PC-9 (cell line): ENCODE measurements around the gene GH2. TPM values are rescaled to one million over a fixed set of nuclear protein-coding genes. Genes with fewer than 3 reads are reported as not detected.
A peak's percentile ranks its signal among the peaks of the same experiment; 100 is the strongest.

Experiments
- BruUV-seq: library from RNA; stranded (reverse); fragments of 400-500 nt; replicated peaks from 2 replicates; lab custom pipeline; 2021; lab: Mats Ljungman, UMichigan
- CTCF ChIA-PET: fragments of 300-600 bp; sonication (Branson Sonifier 250); formaldehyde crosslinking; loops from one replicate; lab custom pipeline; 2022; ENCODE audit warnings: antibody characterized with exemption; lab: Charles Lee
- POLR2A ChIA-PET: fragments of 300-600 bp; sonication (Branson Sonifier 250); formaldehyde crosslinking; loops from one replicate; lab custom pipeline; 2022; ENCODE audit warnings: antibody characterized with exemption; ENCODE audit not compliant: unreplicated experiment; lab: Charles Lee
- DNase-seq, 2 experiments: peaks; one replicate each; pipeline versions ENCODE4 v3.0.0 to v3.0.0-alpha.2; 2015 to 2022; ENCODE audit warnings: mixed read lengths in 1 of 2
- H2AFZ ChIP-seq: fragments of 200-600 bp; sonication (generic); 2 replicates; pipeline ENCODE4 v1.8.1; 2017; ENCODE audit warnings: antibody characterized with exemption
- H3F3A ChIP-seq: fragments of 200-600 bp; sonication (generic); 2 replicates; pipeline ENCODE4 v1.8.1; 2017; ENCODE audit warnings: antibody characterized with exemption, mild to moderate bottlenecking, low read depth; ENCODE audit not compliant: insufficient read depth
- H3K27ac ChIP-seq: fragments of 200-600 bp; sonication (generic); 2 replicates; pipeline ENCODE4 v1.6.1; 2016; ENCODE audit warnings: mixed run types
- H3K27me3 ChIP-seq: fragments of 200-600 bp; sonication (generic); 2 replicates; pipeline ENCODE4 v1.6.1; 2016; ENCODE audit warnings: low read depth, mixed run types; ENCODE audit not compliant: insufficient read depth
- H3K36me3 ChIP-seq: fragments of 200-600 bp; sonication (generic); 2 replicates; pipeline ENCODE4 v1.6.1; 2016; ENCODE audit warnings: low read depth, mixed run types
- H3K4me1 ChIP-seq: fragments of 200-600 bp; sonication (generic); replicated peaks from 2 replicates; pipeline ENCODE4 v1.6.1; 2016; ENCODE audit warnings: mixed run types; ENCODE audit not compliant: insufficient read depth
- H3K4me2 ChIP-seq: fragments of 200-600 bp; sonication (generic); 2 replicates; pipeline ENCODE4 v1.6.1; 2017; ENCODE audit warnings: mixed run types
- H3K4me3 ChIP-seq: fragments of 200-600 bp; sonication (generic); 2 replicates; pipeline ENCODE4 v1.6.1; 2016; ENCODE audit warnings: mixed run types
- H3K79me2 ChIP-seq: fragments of 200-600 bp; sonication (generic); 2 replicates; pipeline ENCODE4 v1.6.1; 2017; ENCODE audit warnings: low read depth, mixed run types
- H3K9me2 ChIP-seq: fragments of 200-600 bp; sonication (generic); 2 replicates; pipeline ENCODE4 v1.8.1; 2017; ENCODE audit warnings: mild to moderate bottlenecking; ENCODE audit not compliant: insufficient read depth
- H3K9me3 ChIP-seq: fragments of 200-600 bp; sonication (generic); 2 replicates; pipeline ENCODE4 v1.8.1; 2016; ENCODE audit warnings: low read depth; ENCODE audit not compliant: insufficient read depth
- H4K20me1 ChIP-seq: fragments of 200-600 bp; sonication (generic); 2 replicates; pipeline ENCODE4 v1.8.1; 2017; ENCODE audit not compliant: insufficient read depth
- CTCF ChIP-seq: fragments of 200-600 bp; sonication (generic); conservative IDR thresholded peaks from 2 replicates; pipeline ENCODE4 v1.6.1; 2017; ENCODE audit warnings: mixed run types, antibody characterized with exemption, mild to moderate bottlenecking, moderate library complexity
- EZH2 ChIP-seq: fragments of 200-600 bp; sonication (generic); IDR thresholded peaks from 2 replicates; pipeline ENCODE4 v1.8.0; 2017; ENCODE audit warnings: antibody characterized with exemption, low read depth
- intact Hi-C: fragments of 100-400 bp; cut with micrococcal nuclease; formaldehyde crosslinking; loops from one replicate; pipeline ENCODE4 v1.10.0; 2022; ENCODE audit not compliant: unreplicated experiment
- total RNA-seq: library from RNA; stranded (reverse); gene quantifications from 2 replicates; pipeline ENCODE4 v1.2.3, GENCODE V29; 2021

GH2 gene
- total RNA-seq, 1 experiment from 2014 or later: not detected

DNA sequence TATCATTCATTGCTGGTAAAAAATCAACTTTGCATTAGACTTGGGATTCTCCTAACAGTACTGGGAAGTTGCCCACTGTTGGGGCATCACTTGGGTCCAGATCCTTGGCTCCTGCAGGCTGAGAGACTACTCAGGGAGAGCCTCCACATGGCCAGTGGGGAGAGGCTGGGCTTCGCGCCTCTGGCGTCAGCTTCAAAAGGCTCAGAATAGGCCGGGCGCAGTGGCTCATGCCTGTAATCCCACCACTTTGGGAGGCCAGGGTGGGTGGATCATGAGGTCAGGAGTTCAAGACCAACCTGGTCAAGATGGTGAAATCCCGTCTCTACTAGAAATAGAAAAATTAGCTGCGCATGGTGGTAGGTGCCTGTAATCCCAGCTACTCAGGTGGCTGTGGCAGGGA, 32.7 kb upstream of the GH2 start:
- Histone ChIP-seq H3K4me1 (no peaks in the 10 kb centered on the region), H3K4me2 (no peak overlapping the region), H3K9me3 (no peaks in the 10 kb centered on the region), H3K36me3 (no peaks in the 10 kb centered on the region), H3K9me2 (no peaks in the 10 kb centered on the region), H3K27me3 (peaks cover 23% of the 10 kb centered on the region; the same call in 1 of the 2 replicates), H2AFZ (no peak overlapping the region), H3F3A (no peaks in the 10 kb centered on the region), H3K27ac (no peak overlapping the region), H4K20me1 (no peaks in the 10 kb centered on the region), H3K4me3 (no peak overlapping the region), H3K79me2 (no peaks in the 10 kb centered on the region)
- BruUV-seq: no TSS peak
- ChIA-PET POLR2A (no interaction called here), CTCF (no interaction called here)
- no peak for DNase-seq
- intact Hi-C loops: loop anchor here (10.0 kb wide), 1 partner anchor 500 kb away; no protein-coding TSS in a partner anchor
- TF ChIP-seq EZH2: no peak
- no peak for TF ChIP-seq CTCF

GRCh38 chr17:63911657-63912100, 29.9 kb upstream of the GH2 start:
- ChIA-PET CTCF (interaction anchor here (0.6 to 1.6 kb wide), 5 partner anchors 81 to 402 kb away, joined by 3 to 7 read pairs (median 4); no protein-coding TSS in a partner anchor), POLR2A (no interaction called here)
- Histone ChIP-seq H3K79me2 (no peaks in the 10 kb centered on the region), H3K4me3 (no peak overlapping the region), H3K27ac (no peak overlapping the region), H3F3A (no peaks in the 10 kb centered on the region), H3K4me2 (no peak overlapping the region), H3K4me1 (no peaks in the 10 kb centered on the region), H3K36me3 (no peaks in the 10 kb centered on the region), H3K9me2 (no peaks in the 10 kb centered on the region), H2AFZ (no peak overlapping the region), H3K9me3 (no peaks in the 10 kb centered on the region), H3K27me3 (peaks cover 28% of the 10 kb centered on the region; the same call in 1 of the 2 replicates), H4K20me1 (no peaks in the 10 kb centered on the region)
- TF ChIP-seq EZH2 (no peak), CTCF (peak; percentile 75)
- no TSS peak for BruUV-seq
- intact Hi-C loops: loop anchor here (10.0 kb wide), 1 partner anchor 503 kb away; no protein-coding TSS in a partner anchor
- DNase-seq: peak in 1 of 2 experiments; percentile 52

DNA sequence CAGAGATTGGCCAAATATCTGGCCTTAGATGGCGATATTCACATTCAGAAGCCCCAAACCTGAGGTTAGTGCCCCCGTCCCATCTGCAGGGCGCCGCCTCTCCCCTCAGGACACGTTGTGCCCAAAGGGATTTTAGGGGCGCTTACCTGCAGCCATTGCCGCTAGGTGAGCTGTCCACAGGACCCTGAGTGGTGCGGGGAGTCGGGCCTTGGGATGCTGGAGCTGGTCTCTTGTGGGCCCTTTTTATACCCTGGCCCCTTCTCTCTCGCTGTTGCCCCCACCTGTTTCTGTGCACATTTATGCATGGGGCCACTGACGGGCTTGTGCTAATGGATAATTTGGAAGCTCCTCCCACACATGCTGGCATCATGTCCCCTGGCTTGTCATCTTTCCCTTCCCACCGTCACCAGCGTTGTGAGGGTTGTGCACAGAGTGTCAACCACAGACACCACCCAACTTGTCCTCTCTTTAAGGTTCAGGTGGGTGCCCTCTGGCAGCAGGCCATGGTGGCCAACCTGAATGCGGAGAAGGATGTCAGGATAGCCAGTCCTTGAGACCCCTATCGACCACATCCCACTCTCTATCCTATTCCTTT, 29.4 kb upstream of the GH2 start, which contains the start of gene CSHL1:
Gene CSHL1 (minus strand): TSS at position 218 of the 595 bp plus-strand sequence. CDS start 62 bp downstream, at position 156.
- no peaks in the 10 kb centered on the region for H3K36me3 ChIP-seq
- no peak within 1 kb of the TSS for H3K4me2 ChIP-seq
- no peaks in the 10 kb centered on the region for H4K20me1 ChIP-seq
- no peak within 1 kb of the TSS for H3K27ac ChIP-seq
- H3K4me3 ChIP-seq: no peak within 1 kb of the TSS
- no peaks in the 10 kb centered on the region for H3K79me2 ChIP-seq
- TF ChIP-seq CTCF (no peak), EZH2 (no peak)
- intact Hi-C loops: loop anchor here (10.0 kb wide), 1 partner anchor 504 kb away; no protein-coding TSS in a partner anchor
- no peak for DNase-seq
- H3K9me3 ChIP-seq: no peaks in the 10 kb centered on the region
- H3K4me1 ChIP-seq: no peaks in the 10 kb centered on the region
- ChIA-PET POLR2A (no interaction called here), CTCF (interaction anchor here (0.7 to 1.6 kb wide), 3 partner anchors 82 to 222 kb away, joined by 4 to 7 read pairs (median 5); no protein-coding TSS in a partner anchor)
- H3K27me3 ChIP-seq: peaks cover 22% of the 10 kb centered on the region; the same call in 1 of the 2 replicates
- no TSS peak for BruUV-seq
- H3F3A ChIP-seq: no peaks in the 10 kb centered on the region
- no peak within 1 kb of the TSS for H2AFZ ChIP-seq
- H3K9me2 ChIP-seq: no peaks in the 10 kb centered on the region
